DMS 273 (cell line): ENCODE measurements around the gene AMIGO1.

Experiments
- DNase-seq: peaks from one replicate; lab custom pipeline; 2025; ENCODE audit not compliant: unreplicated experiment; lab: John Stamatoyannopoulos, UW

AMIGO1 gene, protein sequence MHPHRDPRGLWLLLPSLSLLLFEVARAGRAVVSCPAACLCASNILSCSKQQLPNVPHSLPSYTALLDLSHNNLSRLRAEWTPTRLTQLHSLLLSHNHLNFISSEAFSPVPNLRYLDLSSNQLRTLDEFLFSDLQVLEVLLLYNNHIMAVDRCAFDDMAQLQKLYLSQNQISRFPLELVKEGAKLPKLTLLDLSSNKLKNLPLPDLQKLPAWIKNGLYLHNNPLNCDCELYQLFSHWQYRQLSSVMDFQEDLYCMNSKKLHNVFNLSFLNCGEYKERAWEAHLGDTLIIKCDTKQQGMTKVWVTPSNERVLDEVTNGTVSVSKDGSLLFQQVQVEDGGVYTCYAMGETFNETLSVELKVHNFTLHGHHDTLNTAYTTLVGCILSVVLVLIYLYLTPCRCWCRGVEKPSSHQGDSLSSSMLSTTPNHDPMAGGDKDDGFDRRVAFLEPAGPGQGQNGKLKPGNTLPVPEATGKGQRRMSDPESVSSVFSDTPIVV

DNA sequence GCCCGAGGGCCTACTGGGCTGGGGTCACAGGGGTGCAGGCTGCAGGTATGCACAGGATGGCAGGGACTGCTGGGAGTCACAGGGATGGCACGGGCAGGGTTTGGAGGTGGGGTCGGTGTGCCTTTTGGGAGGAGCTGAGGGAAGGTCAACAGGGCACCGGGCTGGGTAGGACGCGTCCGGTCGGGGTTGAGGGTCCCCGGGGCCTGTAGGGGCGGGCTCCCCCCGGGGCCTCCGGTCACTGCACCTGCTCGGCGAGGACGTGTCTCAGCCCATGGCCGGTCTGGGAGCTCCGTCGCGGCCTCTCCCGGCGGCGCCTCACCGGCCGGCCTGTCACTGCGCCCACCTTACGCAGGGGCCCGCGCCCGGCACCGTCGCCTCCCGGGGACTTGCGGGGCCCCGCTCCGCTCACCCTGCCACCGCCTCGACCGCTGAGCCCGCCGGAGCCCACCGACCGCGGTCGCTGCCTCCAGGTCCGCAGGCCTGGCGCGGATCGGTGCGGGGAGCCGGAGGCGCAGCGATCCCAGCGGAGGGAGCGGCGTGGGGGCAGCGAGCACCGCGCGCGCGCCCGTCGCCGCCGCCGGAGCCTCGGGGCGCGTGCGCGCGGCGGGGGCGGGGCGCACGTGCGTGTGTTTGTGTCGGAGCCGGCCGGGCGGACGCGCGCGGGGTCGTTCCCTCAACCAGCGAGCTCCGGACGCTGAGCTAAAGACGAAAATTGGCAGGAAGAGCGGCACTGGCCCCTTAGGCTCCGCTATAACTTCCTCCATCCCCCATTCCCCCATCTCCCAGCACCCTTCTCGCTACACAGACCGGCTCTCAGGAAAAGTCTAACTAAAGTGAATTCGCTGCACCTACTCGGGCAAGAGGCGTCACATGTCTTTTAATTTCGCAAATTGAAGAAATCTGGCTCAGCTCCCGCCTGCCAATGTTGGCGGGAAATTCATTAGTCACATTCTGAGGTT, at the start of gene AMIGO1:
TSS of gene AMIGO1 (minus strand) at position 552 of the 959 bp plus-strand sequence. CDS start 815 bp downstream, outside the sequence.
- DNase-seq = peak; percentile 91

- DNase-seq = no peak
Observed at GRCh38 chr1:109557520-109557919, 48.0 kb upstream of the AMIGO1 start.

DNA sequence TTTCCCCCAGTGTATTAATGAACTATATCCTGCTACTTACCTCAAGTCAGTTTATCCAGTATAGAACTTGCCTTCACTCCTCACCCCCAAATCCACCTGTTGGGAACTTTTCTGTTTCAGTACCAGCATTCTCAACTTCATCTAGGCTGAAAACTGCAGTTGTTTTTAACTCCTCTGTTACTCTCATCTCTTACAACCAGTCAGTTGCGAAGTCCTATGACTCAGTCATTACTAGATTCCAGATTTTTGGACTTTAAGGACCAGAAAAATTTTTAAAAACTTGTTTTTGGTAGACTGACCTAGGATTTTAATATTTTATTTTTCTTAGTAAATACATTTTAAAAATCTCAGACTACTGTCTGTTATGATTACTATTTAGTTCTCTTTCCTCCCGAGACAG, 47.0 kb upstream of the AMIGO1 start:
- no peak for DNase-seq

DNA sequence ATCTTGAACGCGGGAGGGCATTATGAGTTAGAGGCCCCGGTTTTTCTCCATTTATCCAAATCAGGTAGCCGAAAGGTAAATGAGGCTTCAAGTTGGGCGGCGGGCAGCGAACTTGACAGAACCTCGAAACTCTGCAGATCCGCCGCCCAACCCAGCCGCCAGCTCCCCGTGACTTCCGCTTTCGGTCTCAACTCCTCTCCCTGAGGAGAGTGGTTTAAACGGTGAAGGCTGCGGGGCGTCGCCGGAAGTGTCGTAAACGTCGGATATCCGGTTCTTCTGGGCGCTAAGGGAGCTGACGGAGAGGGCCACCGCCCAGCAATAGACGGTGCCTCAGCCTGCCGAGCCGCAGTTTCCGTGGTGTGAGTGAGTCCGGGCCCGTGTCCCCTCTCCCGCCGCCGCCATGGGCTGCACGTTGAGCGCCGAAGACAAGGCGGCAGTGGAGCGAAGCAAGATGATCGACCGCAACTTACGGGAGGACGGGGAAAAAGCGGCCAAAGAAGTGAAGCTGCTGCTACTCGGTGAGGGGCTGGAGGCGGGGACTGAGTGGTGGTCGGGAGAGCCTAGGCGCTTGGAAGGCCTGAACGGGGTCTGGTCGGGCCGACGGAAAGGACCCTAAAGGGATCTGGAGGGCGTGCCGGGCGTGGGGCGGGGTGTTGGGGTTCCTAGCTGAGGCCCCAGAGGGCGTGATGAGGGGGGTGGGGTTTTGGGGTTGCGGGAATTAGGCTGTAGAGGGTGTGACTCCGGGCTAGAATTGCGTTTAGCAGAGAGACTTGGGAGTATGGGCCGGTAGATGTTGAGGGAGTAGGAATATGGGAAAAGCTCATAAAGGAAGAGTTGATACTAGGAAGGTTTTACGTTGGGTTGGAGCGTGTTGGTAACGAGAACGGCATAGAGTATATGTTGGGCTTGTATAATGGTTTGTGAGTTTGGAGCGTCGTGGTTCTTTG, 39.1 kb upstream of the AMIGO1 start, which contains the start of gene GNAI3:
TSS of gene GNAI3 (plus strand) at position 295 of the 947 bp plus-strand sequence. CDS start at position 401, 106 bp downstream.
- peak; percentile 98 for DNase-seq

DNA sequence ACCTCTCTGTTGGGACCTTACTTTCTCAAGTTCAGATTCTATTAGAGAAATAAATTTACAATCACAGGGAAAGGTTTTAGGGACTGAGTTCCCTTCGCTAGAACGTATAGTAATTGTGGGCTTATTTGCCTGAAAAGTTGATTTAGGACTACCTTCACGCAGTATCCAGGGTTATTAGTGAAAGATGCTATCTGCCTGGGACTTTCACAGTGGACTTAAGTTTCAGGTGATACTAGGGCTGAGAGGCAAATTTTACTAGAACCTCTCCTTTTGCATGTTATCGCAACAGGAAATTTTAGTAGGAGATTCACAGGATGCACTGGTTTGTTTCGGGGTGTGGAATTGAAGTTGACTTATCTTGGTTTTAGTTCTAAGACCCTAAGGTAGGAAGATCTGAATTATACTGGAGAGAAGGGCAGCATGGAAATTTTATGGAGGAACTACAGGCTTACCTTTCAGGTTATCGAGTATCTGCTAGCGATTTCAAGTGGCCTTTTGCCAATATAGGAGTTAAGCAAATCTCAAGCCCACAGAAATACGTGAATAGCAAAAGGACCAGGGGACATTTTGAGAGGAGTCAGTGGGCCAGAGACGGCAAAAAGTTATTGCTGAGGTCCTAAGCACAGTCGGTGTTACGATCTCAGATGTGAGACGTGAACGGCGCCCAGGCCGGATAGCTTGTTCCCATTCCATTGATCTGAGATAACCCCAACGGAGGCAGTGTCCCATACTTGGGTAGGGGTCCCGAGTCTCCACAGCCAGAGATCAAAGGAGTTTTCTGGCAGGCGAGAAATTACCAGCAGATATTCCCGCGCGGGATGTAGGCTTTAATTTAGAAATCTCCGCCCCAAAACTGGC, 38.2 kb upstream of the AMIGO1 start:
- peak; percentile 55 for DNase-seq

DNA sequence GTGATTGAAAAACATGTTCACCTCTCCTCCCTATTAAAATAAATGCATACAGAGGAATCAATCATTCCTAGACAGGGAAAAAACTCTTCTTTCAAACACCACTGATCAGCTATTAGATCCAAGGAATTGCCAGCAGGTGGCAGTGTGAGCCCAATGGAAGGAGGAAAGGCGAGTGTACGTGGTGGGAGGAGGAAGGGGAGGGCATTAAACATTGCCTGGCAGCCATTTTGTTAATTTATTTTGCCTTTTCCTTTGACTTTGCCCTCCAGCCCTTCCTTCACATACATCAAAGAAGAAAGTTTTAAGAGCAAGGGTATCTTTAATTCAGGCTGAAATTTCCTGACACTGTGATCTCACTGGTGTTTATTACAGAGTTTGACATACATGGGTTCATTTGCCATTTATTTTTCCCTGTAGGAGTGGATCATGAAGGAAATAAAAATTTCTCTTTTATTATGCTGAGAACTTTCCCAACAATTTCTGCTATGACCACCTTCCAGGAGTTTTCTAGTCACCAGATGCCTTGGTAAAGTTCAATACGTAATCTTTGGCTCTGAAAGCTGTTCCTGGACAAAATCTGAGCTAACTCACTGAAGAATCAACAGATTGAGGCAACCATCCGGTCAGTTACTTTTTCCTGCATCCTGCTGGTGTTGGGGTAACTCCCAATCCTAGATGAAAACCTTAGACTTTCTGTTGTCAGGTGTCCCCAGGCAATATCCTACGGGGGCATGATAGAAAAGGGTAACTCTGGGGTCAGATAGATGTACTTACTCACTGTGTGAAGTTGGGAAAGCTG, 37.0 kb upstream of the AMIGO1 start:
- DNase-seq = peak; percentile 96

DNA sequence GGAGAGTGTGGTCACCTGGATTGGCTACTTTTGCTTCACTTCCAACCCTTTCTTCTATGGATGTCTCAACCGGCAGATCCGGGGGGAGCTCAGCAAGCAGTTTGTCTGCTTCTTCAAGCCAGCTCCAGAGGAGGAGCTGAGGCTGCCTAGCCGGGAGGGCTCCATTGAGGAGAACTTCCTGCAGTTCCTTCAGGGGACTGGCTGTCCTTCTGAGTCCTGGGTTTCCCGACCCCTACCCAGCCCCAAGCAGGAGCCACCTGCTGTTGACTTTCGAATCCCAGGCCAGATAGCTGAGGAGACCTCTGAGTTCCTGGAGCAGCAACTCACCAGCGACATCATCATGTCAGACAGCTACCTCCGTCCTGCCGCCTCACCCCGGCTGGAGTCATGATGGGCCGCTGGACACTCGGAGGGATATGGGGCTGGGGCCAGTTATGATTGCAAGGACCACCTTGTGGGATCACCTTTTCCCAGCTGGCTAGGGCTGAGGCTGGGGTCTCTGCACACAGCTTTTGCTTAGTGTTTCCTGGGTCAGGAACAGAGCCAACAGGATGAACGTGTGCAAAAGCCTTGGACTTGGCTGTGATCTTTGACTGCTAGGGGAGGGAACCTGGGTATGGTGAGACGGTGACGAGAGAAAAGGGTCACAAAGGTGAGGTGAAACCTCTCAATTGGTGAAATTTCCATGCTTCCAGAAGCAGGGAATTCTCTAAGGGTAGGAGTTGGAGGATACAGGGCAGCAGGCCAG, 34.6 kb upstream of the AMIGO1 start:
- no peak for DNase-seq

GRCh38 chr1:109543283-109543987, 33.9 kb upstream of the AMIGO1 start:
- no peak for DNase-seq

GRCh38 chr1:109542657-109543056, 33.1 kb upstream of the AMIGO1 start:
- no peak for DNase-seq

DNA sequence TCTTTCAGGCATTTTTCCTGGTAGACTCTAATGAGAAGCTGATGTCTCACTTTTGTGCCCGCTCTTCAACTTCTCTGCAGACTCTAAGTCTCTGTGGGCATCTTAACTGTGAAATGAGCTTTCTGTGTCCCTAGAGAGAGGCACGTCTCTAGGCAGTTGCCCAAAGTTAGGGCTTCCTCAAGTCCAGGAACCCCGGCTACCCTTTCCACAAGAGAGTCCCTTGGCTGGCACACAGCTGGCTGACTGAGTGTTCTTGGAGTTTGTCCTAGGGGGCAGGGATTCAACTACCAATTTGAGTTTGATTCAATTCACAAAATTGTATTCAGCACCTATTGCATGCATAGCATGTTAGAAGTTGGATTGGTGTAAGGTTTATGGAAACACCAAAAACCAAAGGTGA, 31.6 kb upstream of the AMIGO1 start:
- no peak for DNase-seq

GRCh38 chr1:109539676-109540075, 30.1 kb upstream of the AMIGO1 start, which contains the start of gene GPR61:
Gene GPR61 (plus strand): TSS chr1:109539872. CDS start chr1:109543023, 3,151 bp downstream.
- DNase-seq = no peak

GRCh38 chr1:109538827-109539555, 29.5 kb upstream of the AMIGO1 start:
- no peak for DNase-seq

DNA sequence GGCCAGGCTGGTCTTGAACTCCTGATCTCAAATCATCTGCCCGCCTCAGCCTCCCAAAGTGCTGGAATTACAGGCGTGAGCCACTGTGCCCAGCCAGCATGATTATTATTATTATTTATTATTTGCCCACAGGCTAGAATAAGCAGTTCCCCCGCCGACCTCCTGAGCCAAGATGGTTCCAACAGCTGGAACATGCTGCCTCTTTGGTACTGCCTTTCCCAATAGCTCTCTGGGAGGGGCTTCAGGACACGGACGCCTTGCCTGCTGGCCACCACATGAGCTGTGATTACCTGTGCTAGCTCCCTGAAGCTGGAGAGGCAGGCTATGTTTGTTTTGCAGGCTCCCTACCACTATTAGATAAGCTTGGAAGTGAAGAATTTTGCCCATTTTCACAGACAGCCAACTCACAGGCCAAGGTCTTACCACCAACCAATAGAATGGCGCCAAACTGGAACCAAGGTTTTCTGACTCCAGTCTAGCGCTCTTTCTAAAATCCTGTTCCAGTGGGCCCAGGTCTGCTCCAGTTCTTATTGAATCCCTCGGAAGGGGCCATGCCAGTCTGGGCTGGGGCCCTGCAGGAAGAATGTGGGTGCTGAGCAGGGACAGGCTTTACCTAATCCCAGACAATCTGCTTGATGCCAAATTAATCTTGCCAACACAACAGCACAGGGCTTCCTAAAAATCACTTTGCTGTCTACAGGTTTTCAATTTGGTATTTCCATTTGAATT, 28.1 kb upstream of the AMIGO1 start:
- DNase-seq = no peak

GRCh38 chr1:109535971-109536491, 26.5 kb upstream of the AMIGO1 start:
- DNase-seq = peak; percentile 91

- DNase-seq = peak; percentile 40
Observed at GRCh38 chr1:109535481-109535880, 26.0 kb upstream of the AMIGO1 start.
